Measurements from ENCODE around the gene PRKG1. TPM values are rescaled to one million over a fixed set of nuclear protein-coding genes. Genes with fewer than 3 reads are reported as not detected.

PRKG1 gene
- total RNA-seq, 2 donors from 2014 or later = 8.1 to 16.6 TPM

GRCh38 chr10:52172581-52172980 lies 1098.3 kb downstream of the PRKG1 start:
- TF ChIP-seq CTCF (IDR thresholded peaks at IDR 0.05) = no peak
- no peaks in the 10 kb centered on the region for H3K4me1 ChIP-seq
- intact Hi-C loops (cut with DNase I) = no loop called here
- no peaks in the 10 kb centered on the region for H3K36me3 ChIP-seq
- H3K27ac ChIP-seq = no peak overlapping the region
- no peak overlapping the region for H3K4me3 ChIP-seq
- no peaks in the 10 kb centered on the region for H3K9me3 ChIP-seq
- H3K9ac ChIP-seq (ENCODE audit: low read depth in 2 of 2, low read length in 2 of 2) = no peak overlapping the region
- no peak for DNase-seq
- no peaks in the 10 kb centered on the region for H3K27me3 ChIP-seq

GRCh38 chr10:52185256-52185655 lies 1111.0 kb downstream of the PRKG1 start:
- no peak overlapping the region for H3K4me3 ChIP-seq
- H3K9ac ChIP-seq (ENCODE audit: low read depth in 2 of 2, low read length in 2 of 2) = no peak overlapping the region
- no peak for TF ChIP-seq CTCF (IDR thresholded peaks at IDR 0.05)
- no peaks in the 10 kb centered on the region for H3K9me3 ChIP-seq
- no peak overlapping the region for H3K27ac ChIP-seq
- intact Hi-C loops (cut with DNase I) = no loop called here
- no peaks in the 10 kb centered on the region for H3K4me1 ChIP-seq
- no peaks in the 10 kb centered on the region for H3K36me3 ChIP-seq
- no peaks in the 10 kb centered on the region for H3K27me3 ChIP-seq
- no peak for DNase-seq

- Histone ChIP-seq H3K4me3 (no peak overlapping the region), H3K36me3 (no peaks in the 10 kb centered on the region), H3K27ac (no peak overlapping the region), H3K9ac (ENCODE audit: low read depth in 2 of 2, low read length in 2 of 2) (no peak overlapping the region), H3K9me3 (no peaks in the 10 kb centered on the region), H3K4me1 (no peaks in the 10 kb centered on the region), H3K27me3 (no peaks in the 10 kb centered on the region)
- intact Hi-C loops (cut with DNase I) = no loop called here
- no peak for DNase-seq
- TF ChIP-seq CTCF (IDR thresholded peaks at IDR 0.05) = no peak
Measured at GRCh38 chr10:52187521-52188258, 1113.4 kb downstream of the PRKG1 start.

GRCh38 chr10:52191049-52191448 lies 1116.8 kb downstream of the PRKG1 start:
- H3K4me3 ChIP-seq = no peak overlapping the region
- no peak overlapping the region for H3K27ac ChIP-seq
- no peaks in the 10 kb centered on the region for H3K4me1 ChIP-seq
- H3K9ac ChIP-seq (ENCODE audit: low read depth in 2 of 2, low read length in 2 of 2) = no peak overlapping the region
- intact Hi-C loops (cut with DNase I) = no loop called here
- H3K36me3 ChIP-seq = no peaks in the 10 kb centered on the region
- TF ChIP-seq CTCF (IDR thresholded peaks at IDR 0.05) = no peak
- H3K27me3 ChIP-seq = no peaks in the 10 kb centered on the region
- no peaks in the 10 kb centered on the region for H3K9me3 ChIP-seq
- no peak for DNase-seq

GRCh38 chr10:52194191-52194590 lies 1119.9 kb downstream of the PRKG1 start:
- intact Hi-C loops (cut with DNase I) = no loop called here
- no peak overlapping the region for H3K27ac ChIP-seq
- H3K4me1 ChIP-seq = no peaks in the 10 kb centered on the region
- H3K27me3 ChIP-seq = no peaks in the 10 kb centered on the region
- no peaks in the 10 kb centered on the region for H3K9me3 ChIP-seq
- no peak overlapping the region for H3K4me3 ChIP-seq
- no peaks in the 10 kb centered on the region for H3K36me3 ChIP-seq
- TF ChIP-seq CTCF (IDR thresholded peaks at IDR 0.05) = no peak
- no peak for DNase-seq
- H3K9ac ChIP-seq (ENCODE audit: low read depth in 2 of 2, low read length in 2 of 2) = no peak overlapping the region

Data from colonic mucosa (tissue), 4 donors.